Prostate gland (tissue), 2 donors: ENCODE measurements around the gene PRRC2C.
"Not testable (repeated sequence)": the region's sequence is repeated elsewhere in the genome, so short reads cannot be mapped to it uniquely, and the experiment has no call there.

ENCODE experiments used
- POLR2A ChIP-seq: fragments of 450-650 bp; IDR thresholded peaks from one replicate; pipeline ENCODE4 v1.6.1; 2016; ENCODE audit warnings: antibody characterized with exemption, mild to moderate bottlenecking
- TF ChIP-seq, protein P1 (sequence below), 4 experiments: fragments of 200-600 bp in 2 of 4; fragments of 450-650 bp in 2 of 4; sonication (generic) in 2 of 4; IDR thresholded peaks; 1 replicate in 3 of 4; 2 replicates in 1 of 4; pipeline ENCODE4 v1.5.1; 2016 to 2019; ENCODE audit warnings: antibody characterized with exemption in 4 of 4, mild to moderate bottlenecking in 2 of 4, moderate library complexity in 2 of 4

- TF ChIP-seq, protein P1, sequence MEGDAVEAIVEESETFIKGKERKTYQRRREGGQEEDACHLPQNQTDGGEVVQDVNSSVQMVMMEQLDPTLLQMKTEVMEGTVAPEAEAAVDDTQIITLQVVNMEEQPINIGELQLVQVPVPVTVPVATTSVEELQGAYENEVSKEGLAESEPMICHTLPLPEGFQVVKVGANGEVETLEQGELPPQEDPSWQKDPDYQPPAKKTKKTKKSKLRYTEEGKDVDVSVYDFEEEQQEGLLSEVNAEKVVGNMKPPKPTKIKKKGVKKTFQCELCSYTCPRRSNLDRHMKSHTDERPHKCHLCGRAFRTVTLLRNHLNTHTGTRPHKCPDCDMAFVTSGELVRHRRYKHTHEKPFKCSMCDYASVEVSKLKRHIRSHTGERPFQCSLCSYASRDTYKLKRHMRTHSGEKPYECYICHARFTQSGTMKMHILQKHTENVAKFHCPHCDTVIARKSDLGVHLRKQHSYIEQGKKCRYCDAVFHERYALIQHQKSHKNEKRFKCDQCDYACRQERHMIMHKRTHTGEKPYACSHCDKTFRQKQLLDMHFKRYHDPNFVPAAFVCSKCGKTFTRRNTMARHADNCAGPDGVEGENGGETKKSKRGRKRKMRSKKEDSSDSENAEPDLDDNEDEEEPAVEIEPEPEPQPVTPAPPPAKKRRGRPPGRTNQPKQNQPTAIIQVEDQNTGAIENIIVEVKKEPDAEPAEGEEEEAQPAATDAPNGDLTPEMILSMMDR (IDR thresholded peaks at IDR 0.05) = not testable (repeated sequence)
- TF ChIP-seq POLR2A = not testable (repeated sequence)
These were observed 45.1 kb upstream of the PRRC2C start for GRCh38 chr1:171440201-171440600.
